H9 (cell line): ENCODE measurements around the gene DBN1. TPM values are rescaled to one million over a fixed set of nuclear protein-coding genes. Genes with fewer than 3 reads are reported as not detected.

Experiments used
- DNase-seq: peaks from one replicate; pipeline ENCODE4 v3.0.0-alpha.2; 2017
- H2AFZ ChIP-seq: one replicate; pipeline ENCODE4 v1.6.1; 2013; ENCODE audit warnings: mild to moderate bottlenecking, low read length, control low read depth, moderate library complexity
- H2AK5ac ChIP-seq: 2 replicates; pipeline ENCODE4 v1.6.1; 2013; ENCODE audit warnings: low read length, control low read depth, mixed read lengths; ENCODE audit not compliant: insufficient read length
- H2BK120ac ChIP-seq: one replicate; pipeline ENCODE4 v1.6.1; 2013; ENCODE audit warnings: low read depth, mild to moderate bottlenecking, low read length, control low read depth, inconsistent platforms; ENCODE audit not compliant: poor library complexity, severe bottlenecking
- H2BK12ac ChIP-seq: 2 replicates; pipeline ENCODE4 v1.6.1; 2013; ENCODE audit warnings: low read length, control low read depth, mixed read lengths, low read depth; ENCODE audit not compliant: insufficient read length
- H2BK15ac ChIP-seq: 2 replicates; pipeline ENCODE4 v1.6.1; 2013; ENCODE audit warnings: low read depth, low read length, control low read depth
- H2BK20ac ChIP-seq: one replicate; pipeline ENCODE4 v1.6.1; 2013; ENCODE audit warnings: low read depth, mild to moderate bottlenecking, low read length, control low read depth, inconsistent platforms; ENCODE audit not compliant: poor library complexity, severe bottlenecking
- H2BK5ac ChIP-seq: 2 replicates; pipeline ENCODE4 v1.6.1; 2013; ENCODE audit warnings: low read length, control low read depth, mixed read lengths; ENCODE audit not compliant: insufficient read length
- H3K14ac ChIP-seq: 2 replicates; pipeline ENCODE4 v1.6.1; 2013; ENCODE audit warnings: low read length, control low read depth; ENCODE audit not compliant: insufficient read depth
- H3K18ac ChIP-seq: 2 replicates; pipeline ENCODE4 v1.6.1; 2013; ENCODE audit warnings: low read depth, mild to moderate bottlenecking, mixed read lengths, low read length, control low read depth; ENCODE audit not compliant: insufficient read length
- H3K23ac ChIP-seq: 2 replicates; pipeline ENCODE4 v1.6.1; 2013; ENCODE audit warnings: low read length, control low read depth, mixed read lengths, low read depth; ENCODE audit not compliant: insufficient read length
- H3K23me2 ChIP-seq: 2 replicates; pipeline ENCODE4 v1.6.1; 2013; ENCODE audit warnings: low read depth, mild to moderate bottlenecking, mixed read lengths, low read length, control low read depth; ENCODE audit not compliant: insufficient read length, poor library complexity, severe bottlenecking
- H3K27ac ChIP-seq: 2 replicates; pipeline ENCODE4 v1.5.1; 2013; ENCODE audit warnings: low read length, control low read depth, mixed read lengths, low read depth; ENCODE audit not compliant: insufficient read length
- H3K27me3 ChIP-seq: 2 replicates; pipeline ENCODE4 v1.6.1; 2013; ENCODE audit warnings: low read length, control low read depth, inconsistent platforms; ENCODE audit not compliant: insufficient read depth
- H3K4ac ChIP-seq: 2 replicates; pipeline ENCODE4 v1.6.1; 2013; ENCODE audit warnings: low read depth, mild to moderate bottlenecking, control low read depth, inconsistent platforms, low read length, moderate library complexity
- H3K4me1 ChIP-seq: 2 replicates; pipeline ENCODE4 v1.6.1; 2013; ENCODE audit warnings: low read length, control low read depth, inconsistent platforms; ENCODE audit not compliant: insufficient read depth
- H3K4me2 ChIP-seq: 2 replicates; pipeline ENCODE4 v1.6.1; 2013; ENCODE audit warnings: low read length, control low read depth, mixed read lengths; ENCODE audit not compliant: insufficient read length, insufficient read depth
- H3K56ac ChIP-seq: 2 replicates; pipeline ENCODE4 v1.6.1; 2013; ENCODE audit warnings: low read depth, mild to moderate bottlenecking, mixed read lengths, low read length, control low read depth; ENCODE audit not compliant: insufficient read length
- H3K79me1 ChIP-seq: 2 replicates; pipeline ENCODE4 v1.6.1; 2013; ENCODE audit warnings: low read depth, mild to moderate bottlenecking, moderate library complexity, low read length, control low read depth, inconsistent platforms; ENCODE audit not compliant: insufficient read depth, poor library complexity, severe bottlenecking
- H3K79me2 ChIP-seq: 2 replicates; pipeline ENCODE4 v1.6.1; 2013; ENCODE audit warnings: low read length, control low read depth, inconsistent platforms; ENCODE audit not compliant: insufficient read depth
- H3K9ac ChIP-seq: 2 replicates; pipeline ENCODE4 v1.6.1; 2013; ENCODE audit warnings: low read length, control low read depth, mixed read lengths; ENCODE audit not compliant: insufficient read length; ENCODE audit errors: extremely low read depth
- H3K9me3 ChIP-seq: one replicate; pipeline ENCODE4 v1.6.1; 2013; ENCODE audit warnings: low read depth, low read length, inconsistent platforms; ENCODE audit not compliant: control insufficient read depth
- H3T11ph ChIP-seq: one replicate; pipeline ENCODE4 v1.6.1; 2013; ENCODE audit warnings: mild to moderate bottlenecking, low read length, control low read depth, inconsistent platforms
- H4K20me1 ChIP-seq: one replicate; pipeline ENCODE4 v1.6.1; 2013; ENCODE audit not compliant: control insufficient read depth, insufficient read length, insufficient read depth
- H4K5ac ChIP-seq: 2 replicates; pipeline ENCODE4 v1.6.1; 2013; ENCODE audit warnings: low read depth, mild to moderate bottlenecking, mixed read lengths, low read length, control low read depth; ENCODE audit not compliant: insufficient read length
- H4K8ac ChIP-seq: replicated peaks from 2 replicates; pipeline ENCODE4 v1.6.1; 2013; ENCODE audit warnings: low read length, control low read depth, mixed read lengths, low read depth; ENCODE audit not compliant: insufficient read length
- H4K91ac ChIP-seq: 2 replicates; pipeline ENCODE4 v1.6.1; 2013; ENCODE audit warnings: low read depth, mild to moderate bottlenecking, moderate library complexity, mixed read lengths, low read length, control low read depth; ENCODE audit not compliant: insufficient read length
- H3K27ac Mint-ChIP-seq, 3 experiments: 2 replicates in 2 of 3; 3 replicates in 1 of 3; pipeline ENCODE4 v1.8.0; 2020 to 2021; ENCODE audit warnings: mixed read lengths in 3 of 3, mild to moderate bottlenecking in 1 of 3, moderate library complexity in 1 of 3
- H3K27me3 Mint-ChIP-seq: 2 replicates; pipeline ENCODE4 v1.8.0; 2021; ENCODE audit warnings: low read depth, mild to moderate bottlenecking, moderate library complexity, mixed read lengths
- H3K36me3 Mint-ChIP-seq, 3 experiments: 2 replicates in 2 of 3; 3 replicates in 1 of 3; pipeline ENCODE4 v1.8.0; 2020 to 2021; ENCODE audit warnings: low read depth in 3 of 3, mixed read lengths in 3 of 3; ENCODE audit not compliant: insufficient read depth in 1 of 3
- H3K4me1 Mint-ChIP-seq, 2 experiments: 2 replicates each; pipeline ENCODE4 v1.8.0; 2020; ENCODE audit warnings: mixed read lengths in 2 of 2
- H3K4me3 Mint-ChIP-seq, 2 experiments: 2 replicates in 1 of 2; 3 replicates in 1 of 2; pipeline ENCODE4 v1.8.0; 2020 to 2021; ENCODE audit warnings: mild to moderate bottlenecking in 2 of 2, mixed read lengths in 2 of 2, moderate library complexity in 1 of 2
- H3K9me3 Mint-ChIP-seq, 2 experiments: 2 replicates in 1 of 2; 3 replicates in 1 of 2; pipeline ENCODE4 v1.8.0; 2020; ENCODE audit warnings: mild to moderate bottlenecking in 2 of 2, mixed read lengths in 2 of 2, moderate library complexity in 1 of 2
- CTCF ChIP-seq: fragments of 200-600 bp; sonication (generic); conservative IDR thresholded peaks from 3 replicates; pipeline ENCODE4 v1.8.0; 2021; ENCODE audit warnings: antibody characterized with exemption, mild to moderate bottlenecking
- WGBS: extraction: QIAGEN DNeasy Blood & Tissue Kit; methylation state at CpG from one replicate; pipeline ENCODE4 v1.1.7; 2013; ENCODE audit warnings: missing lambda C conversion rate, low lambda C conversion rate, mixed read lengths; ENCODE audit not compliant: insufficient read length; ENCODE audit errors: extremely low coverage; 5-methylcytosine and 5-hydroxymethylcytosine counted together
- total RNA-seq: library from RNA; stranded (reverse); gene quantifications from 2 replicates; pipeline ENCODE4 v1.2.1, GENCODE V29; 2021

DBN1 gene
- total RNA-seq, 1 experiment from 2014 or later, result 340 TPM

- H3K9me3 Mint-ChIP-seq, result peaks cover 0 to 3% of the 10 kb centered on the region in 2 experiments; a peak in 1 of 5 replicates
- Histone ChIP-seq H3K4me2 (no peak overlapping the region), H3T11ph (no peak overlapping the region), H2BK20ac (no peak overlapping the region), H4K20me1 (no peaks in the 10 kb centered on the region), H3K14ac (no peak overlapping the region), H3K4me1 (no peaks in the 10 kb centered on the region; the same call in 1 of the 2 replicates), H2BK15ac (no peak overlapping the region), H2AFZ (no peak overlapping the region), H3K79me2 (no peaks in the 10 kb centered on the region), H2BK120ac (no peak overlapping the region), H2BK12ac (no peak overlapping the region), H3K9ac (no peak overlapping the region), H3K23ac (no peak overlapping the region), H3K18ac (no peak overlapping the region), H3K9me3 (no peaks in the 10 kb centered on the region), H3K27ac (no peak overlapping the region), H4K5ac (no peak overlapping the region), H4K8ac (no peak overlapping the region), H2BK5ac (no peak overlapping the region), H2AK5ac (no peak overlapping the region), H3K4ac (no peak overlapping the region), H3K23me2 (no peaks in the 10 kb centered on the region), H3K56ac (no peak overlapping the region), H4K91ac (no peak overlapping the region), H3K27me3 (no peaks in the 10 kb centered on the region; the same call in 1 of the 2 replicates), H3K79me1 (no peaks in the 10 kb centered on the region)
- DNase-seq, result peak; percentile 62
- H3K27me3 Mint-ChIP-seq, result peaks cover 9% of the 10 kb centered on the region
- H3K36me3 Mint-ChIP-seq, result peaks cover 24 to 56% (median 50%) of the 10 kb centered on the region in 3 experiments
- H3K27ac Mint-ChIP-seq, result peak overlapping the region in 1 of 3 experiments; percentile 19; a peak in 1 of 7 replicates
- no peak overlapping the region for H3K4me3 Mint-ChIP-seq
- no peak for TF ChIP-seq CTCF
- peaks cover 27 to 37% of the 10 kb centered on the region in 2 experiments for H3K4me1 Mint-ChIP-seq
- no CpG with 5 or more reads among the region's 24 CpGs for WGBS
These were observed 33.0 kb downstream of the DBN1 start for GRCh38 chr5:177440211-177440989.
